Jurkat, Clone E6-1 (cell line): ENCODE measurements around the gene NPBWR2.
A peak's percentile ranks its signal among the peaks of the same experiment; 100 is the strongest.

Experiments used
- DNase-seq: peaks from one replicate; pipeline ENCODE4 v3.0.0-alpha.2; 2011; ENCODE audit warnings: low read depth, low spot score
- H3K4me3 ChIP-seq: 2 replicates; pipeline ENCODE4 v1.5.1; 2011; ENCODE audit warnings: mild to moderate bottlenecking, low read length, control low read depth, moderate library complexity

The NPBWR2 gene

DNA sequence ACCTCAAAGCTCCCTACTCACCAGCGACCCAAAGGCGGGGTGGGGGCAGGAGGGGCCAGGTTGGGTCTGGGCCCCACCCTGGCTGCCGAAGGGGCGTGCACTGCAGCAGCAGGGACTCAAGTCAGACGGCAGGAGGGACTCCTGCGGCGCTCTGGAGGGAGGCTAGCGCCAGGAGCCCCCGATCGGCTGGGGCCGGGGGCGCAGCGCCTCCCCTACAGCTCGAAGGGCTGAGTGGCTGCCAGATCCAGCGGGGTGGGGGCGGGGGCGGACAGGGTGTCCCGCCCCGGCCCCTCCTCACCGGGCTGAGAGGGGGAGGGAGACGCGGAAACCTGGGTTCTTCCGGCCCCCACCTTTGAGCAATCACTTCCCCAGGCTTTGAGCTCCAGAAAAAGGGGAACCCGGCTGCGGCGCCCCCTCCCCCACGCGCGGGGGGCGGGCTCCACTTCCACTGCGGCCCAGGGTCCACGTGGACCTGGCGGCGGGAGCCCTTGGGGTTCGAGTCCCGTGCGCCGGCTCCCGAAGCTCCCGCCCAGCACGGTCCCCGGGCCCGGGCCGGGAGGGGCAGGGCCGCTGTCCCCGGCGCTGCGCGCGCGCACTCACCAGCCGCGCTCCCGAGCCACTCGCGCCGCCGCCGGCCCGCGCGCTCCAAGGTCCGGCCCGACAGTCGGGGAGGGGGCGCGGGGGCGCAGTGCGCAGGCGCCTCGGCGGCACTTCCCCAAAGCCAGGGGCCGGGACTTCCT lies 27.9 kb downstream of the NPBWR2 start, which contains the start of gene RGS19:
Gene RGS19, minus strand, starts transcription at position 246 of the 740 bp plus-strand sequence. CDS start 2,632 bp downstream, outside the sequence.
- peak; percentile 37 for DNase-seq
- peak within 1 kb of the TSS; percentile 77 for H3K4me3 ChIP-seq

DNA sequence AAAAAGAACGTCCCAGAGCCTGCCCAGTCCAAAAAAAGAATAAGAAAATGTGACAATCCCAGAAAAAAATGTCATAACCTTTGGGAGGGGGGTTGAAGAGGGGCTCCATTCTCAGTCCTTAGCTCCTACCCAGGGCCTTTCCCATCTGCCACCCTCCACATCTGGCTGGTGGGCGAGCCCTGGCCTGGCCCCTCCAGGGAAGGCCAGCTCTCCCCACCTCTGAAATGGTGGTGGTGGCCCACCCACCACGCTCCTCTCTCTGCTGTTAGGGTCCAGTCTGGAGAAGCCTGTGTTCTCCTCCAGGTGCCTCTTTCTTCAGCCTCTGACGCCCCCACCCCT lies 28.5 kb downstream of the NPBWR2 start:
- no peak for DNase-seq
- peak overlapping the region; percentile 77 for H3K4me3 ChIP-seq

DNA sequence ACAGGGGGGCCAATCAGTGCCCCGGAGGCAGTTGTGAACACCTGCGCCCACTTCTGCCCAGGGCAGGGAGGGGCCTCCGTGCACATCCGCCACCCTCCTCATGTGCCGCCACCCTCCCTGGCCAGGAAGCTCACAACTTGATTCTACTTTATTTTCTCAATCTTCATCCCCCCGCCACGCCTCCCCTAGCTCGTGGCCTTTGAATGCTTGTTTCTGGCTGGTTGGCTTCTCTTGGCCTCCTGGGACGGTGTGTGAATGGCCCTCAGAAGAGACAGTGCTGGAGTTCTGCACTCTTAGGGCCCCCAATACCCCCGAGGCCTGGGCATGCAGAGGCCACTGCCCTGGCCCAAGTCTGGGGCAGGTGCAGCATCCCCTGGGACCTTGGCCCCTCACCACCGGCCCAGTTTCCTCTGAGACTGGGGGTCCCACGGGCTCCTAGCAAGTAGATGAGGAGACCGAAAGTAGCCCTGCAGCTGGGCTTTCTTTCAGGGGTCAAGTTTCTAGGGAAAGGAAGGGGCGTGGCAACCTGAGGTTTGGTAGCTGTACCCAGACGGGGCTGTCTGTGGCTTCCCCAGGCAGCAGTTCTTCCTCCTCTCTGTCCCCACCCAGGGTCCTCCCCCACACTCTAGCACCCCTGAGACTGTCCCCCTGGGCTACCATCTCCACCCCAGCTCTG lies 29.4 kb downstream of the NPBWR2 start:
- DNase-seq, result peak; percentile 61
- H3K4me3 ChIP-seq, result peak overlapping the region; percentile 77

DNA sequence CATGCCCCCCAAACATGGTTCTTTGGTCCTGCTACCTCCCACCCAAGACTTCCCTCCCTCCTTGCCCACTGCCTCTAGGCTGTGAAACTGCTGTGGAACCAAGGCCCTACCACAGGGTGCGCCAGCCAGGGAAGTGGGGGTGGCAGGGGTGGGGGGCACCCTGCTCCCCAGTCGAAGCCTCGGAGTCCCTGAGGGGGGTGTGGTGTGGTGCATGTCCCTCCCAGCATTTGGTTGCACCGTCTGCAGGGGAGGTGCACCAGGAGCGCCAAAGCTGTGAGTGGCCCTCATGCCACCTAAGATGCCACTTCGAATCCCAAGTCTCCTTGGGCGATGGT lies 29.9 kb downstream of the NPBWR2 start:
- H3K4me3 ChIP-seq, result peak overlapping the region; percentile 77
- DNase-seq, result no peak

DNA sequence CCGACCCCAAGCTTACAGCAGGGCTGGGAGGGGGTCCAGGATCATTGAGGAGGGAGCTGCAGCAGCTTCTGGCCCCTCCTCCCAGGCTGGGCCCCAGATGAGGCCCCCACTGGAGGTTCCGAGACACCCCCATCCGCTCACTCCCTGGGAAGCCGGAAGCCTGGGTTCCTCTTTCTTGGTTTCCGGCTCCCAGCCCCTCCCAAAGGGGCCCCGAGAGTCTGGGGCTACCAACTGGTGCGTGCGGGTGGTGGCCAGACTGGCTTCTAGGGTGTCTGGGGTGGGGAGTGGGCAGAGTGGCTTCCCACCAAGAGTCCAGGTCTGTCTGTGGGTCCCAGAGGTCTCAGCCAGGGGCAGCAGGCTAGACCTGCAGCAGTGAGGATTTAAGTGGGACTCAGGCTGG lies 30.3 kb downstream of the NPBWR2 start:
- DNase-seq, result no peak
- H3K4me3 ChIP-seq, result no peak overlapping the region

DNA sequence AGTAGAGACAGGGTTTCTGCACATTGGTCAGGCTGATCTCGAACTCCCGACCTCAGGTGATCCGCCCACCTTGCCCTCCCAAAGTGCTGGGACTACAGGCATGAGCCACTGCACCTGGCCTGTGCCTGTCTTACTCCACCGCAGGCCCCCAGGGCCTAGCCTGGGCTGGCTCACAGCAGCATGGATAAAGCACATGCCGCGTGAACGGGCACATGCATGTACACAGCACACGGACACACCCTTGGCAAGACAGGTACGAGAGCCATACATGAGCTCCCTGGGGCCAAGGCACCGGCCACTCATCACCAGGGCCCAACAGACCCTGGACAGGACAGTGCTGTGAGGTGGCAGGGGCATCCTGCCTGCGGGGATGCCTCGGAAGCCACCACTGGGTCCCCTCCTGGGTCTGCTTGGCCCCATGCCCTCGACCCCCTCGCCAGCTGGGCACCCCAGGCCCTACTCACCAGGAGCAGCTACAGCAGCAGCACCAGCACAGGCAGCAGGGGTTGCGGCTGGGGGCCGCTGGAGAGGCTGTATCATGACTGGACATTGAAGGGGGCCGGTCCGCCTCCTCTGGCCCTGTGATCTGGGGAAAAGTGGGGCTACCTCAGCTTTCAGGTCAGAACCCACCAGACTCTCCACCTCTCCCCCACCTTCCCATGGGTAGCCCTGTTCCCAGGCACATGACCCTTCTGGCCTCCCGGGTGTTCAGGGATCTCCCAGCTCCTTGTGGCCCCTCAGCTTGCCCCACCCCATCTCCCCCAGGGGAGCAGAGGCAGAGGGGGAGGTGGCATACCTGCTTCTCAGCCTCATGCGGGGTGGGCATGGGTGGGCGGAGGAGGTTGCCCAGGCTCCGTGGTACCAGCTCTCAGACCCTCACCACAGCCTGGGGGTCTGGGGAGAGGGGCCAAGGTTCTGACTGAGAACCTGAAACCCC lies 31.0 kb downstream of the NPBWR2 start:
- no peak overlapping the region for H3K4me3 ChIP-seq
- no peak for DNase-seq

DNA sequence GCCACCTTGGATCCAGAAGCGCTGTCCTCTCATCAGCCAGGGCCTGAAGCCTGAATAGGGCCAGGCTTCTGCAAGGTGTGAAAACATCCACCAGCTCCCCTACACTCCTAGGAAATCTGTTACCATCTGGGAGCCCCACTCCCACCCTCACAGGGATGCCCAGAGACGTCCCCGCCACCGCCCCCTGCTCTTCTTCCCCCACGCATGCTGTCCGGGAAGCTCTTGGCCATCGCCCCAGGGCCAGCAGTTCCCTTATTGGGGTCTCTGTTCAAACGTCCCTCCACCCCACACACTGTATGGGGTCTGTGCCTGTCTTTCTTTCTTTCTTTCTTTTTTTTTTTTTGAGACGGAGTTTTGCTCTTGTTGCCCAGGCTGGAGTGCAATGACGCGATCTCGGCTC lies 31.8 kb downstream of the NPBWR2 start:
- no peak for DNase-seq
- H3K4me3 ChIP-seq, result no peak overlapping the region

DNA sequence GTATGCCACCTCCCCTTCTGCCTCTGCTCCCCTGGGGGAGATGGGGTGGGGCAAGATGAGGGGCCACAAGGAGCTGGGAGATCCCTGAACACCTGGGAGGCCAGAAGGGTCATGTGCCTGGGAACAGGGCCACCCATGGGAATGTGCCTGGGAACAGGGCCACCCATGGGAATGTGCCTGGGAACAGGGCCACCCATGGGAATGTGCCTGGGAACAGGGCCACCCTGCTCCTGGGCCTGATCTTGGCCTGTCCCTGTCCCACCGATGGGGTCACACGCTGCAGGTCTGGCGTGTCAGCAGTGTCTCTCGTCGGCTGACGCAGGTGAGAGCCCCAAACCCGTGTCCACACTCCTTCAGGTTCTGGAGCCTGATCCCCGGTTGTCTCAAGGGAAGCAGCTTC lies 32.4 kb downstream of the NPBWR2 start:
- DNase-seq, result no peak
- no peak overlapping the region for H3K4me3 ChIP-seq

DNA sequence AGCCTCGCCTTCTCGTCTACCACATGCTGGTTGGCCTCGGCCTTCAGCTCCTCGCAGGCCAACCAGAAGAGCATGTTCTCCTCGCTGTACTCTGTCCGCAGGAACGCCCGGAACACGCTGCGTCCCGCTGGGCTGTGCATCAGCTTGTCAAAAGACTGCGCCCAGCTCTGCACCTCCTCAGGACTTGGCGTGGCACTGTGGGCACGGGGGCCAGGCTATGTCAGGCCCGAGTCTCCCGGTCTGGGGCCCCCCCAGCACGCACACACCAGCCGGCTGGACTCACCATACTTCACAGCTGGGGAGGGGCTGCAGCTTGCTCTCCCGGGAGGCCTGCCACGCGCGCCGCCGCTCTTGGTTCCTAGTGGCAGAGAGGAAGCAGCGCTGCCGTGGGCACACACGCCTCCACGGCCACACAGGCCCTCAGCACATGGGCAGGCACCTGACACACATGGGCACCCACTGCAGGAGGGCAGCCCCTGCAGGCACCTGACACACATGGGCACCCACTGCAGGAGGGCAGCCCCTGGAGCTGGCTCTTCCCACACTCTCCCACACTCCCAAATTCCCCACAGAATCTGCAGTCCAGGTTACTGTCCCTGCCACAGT lies 33.1 kb downstream of the NPBWR2 start:
- no peak for DNase-seq
- H3K4me3 ChIP-seq, result no peak overlapping the region

DNA sequence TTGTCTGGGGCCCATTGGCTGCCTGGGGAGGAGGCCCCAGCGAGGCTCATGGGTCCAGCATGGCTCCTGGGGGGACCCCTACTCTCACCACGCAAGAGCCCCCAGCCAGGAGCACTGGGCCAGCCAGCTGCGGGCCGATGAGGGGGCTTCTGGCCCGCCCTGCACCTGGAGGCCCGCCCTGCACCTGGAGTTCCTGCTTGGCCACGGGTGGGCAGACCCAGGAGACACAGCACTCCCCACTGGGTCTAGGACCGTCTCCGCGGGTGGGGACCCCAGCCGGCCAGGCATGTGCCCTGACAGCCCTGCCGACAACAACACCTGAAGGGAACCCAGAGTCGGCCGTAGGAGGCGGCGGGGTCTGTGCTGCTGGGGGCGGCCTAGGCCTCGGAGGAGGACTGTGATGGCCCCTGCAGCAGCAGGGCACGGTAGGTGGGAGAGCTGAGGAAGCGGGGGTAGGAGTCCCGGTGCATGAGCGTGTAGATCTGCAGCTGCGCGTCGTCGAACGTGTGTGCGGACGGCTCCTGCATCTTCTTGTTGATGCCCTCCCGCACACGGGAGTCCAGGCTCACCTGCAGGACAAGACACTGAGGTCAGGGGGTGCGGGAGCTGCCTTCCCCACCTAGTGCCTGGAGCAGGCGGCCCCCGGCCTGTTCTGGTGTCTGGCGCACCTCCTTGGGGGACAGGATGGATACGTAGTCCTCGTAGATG lies 33.7 kb downstream of the NPBWR2 start:
- H3K4me3 ChIP-seq, result no peak overlapping the region
- DNase-seq, result no peak

DNA sequence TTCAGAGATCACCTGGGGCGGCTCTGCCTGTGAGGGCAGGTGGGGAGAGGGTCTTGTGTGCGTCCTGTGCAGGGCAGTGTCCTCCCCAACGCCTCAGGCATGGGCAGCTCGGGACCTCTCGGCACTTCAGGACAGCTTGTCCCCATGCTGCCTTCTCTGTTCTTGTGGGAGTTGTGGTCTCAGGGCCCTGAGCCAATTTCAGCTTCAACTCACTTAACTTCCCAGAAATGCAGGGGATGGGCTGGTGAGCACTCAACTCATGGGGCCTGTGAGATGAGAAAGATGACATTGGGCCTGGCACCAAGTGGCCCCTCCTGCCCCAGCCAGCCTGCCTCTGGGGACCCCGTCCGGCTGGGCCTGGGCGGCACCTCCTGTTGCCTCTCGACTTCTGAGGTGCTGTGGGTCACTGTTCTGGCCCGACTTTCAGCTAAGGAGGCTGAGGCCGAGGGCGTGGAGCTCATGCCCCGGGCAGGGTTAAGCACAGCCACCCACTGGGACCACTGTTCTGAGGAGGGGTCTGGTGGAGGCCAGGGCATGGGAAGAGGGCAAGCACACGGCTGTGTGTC lies 34.8 kb downstream of the NPBWR2 start:
- H3K4me3 ChIP-seq, result no peak overlapping the region
- DNase-seq, result no peak

DNA sequence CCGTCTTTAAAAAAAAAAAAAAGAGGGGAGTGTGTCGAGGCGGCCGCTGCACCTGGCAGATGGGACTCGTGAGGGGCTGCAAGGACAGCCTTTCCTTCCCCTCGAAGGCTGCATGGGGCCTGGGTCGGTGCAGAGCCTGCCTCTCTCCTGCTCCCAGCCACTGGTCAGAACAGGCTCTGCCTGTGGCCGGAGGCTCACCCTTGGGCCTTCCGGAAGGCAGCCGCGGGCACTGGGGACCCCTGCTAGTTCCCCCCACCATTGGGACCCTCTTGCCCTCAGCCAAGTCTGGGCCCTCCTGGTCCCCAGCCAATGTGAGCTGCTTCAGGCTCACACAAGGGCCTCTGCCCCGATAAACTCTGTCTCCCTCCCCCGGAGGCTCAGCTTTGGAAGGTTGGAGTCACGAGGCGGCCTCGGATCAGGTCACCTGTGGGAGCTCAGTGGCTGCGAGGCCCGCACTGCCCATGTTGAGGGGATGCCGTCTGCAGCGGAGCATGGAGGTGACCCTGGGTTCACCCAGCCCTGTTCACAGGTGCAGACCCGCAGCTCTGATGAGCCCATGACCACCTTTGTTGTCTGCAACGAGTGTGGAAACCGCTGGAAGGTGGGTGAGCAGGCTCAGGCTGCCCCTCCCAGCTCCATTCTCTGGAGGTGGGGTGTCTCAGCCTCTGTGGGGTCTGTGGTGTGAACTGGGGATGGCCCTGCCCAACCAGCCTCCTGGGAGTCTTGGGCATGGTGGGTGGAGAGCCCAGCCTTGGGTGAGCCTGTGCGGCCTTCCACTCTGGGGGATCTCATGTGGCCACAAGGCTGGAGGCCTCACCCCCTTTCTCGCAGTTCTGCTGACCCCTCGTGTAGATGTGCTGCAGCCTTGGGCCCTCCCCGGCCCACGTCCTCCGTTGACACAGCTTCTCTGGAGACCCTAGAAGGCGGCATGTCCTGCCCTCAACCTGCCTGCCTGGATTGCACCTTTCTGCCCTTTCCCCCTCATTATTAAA lies 35.7 kb downstream of the NPBWR2 start:
- no peak overlapping the region for H3K4me3 ChIP-seq
- no peak for DNase-seq

DNA sequence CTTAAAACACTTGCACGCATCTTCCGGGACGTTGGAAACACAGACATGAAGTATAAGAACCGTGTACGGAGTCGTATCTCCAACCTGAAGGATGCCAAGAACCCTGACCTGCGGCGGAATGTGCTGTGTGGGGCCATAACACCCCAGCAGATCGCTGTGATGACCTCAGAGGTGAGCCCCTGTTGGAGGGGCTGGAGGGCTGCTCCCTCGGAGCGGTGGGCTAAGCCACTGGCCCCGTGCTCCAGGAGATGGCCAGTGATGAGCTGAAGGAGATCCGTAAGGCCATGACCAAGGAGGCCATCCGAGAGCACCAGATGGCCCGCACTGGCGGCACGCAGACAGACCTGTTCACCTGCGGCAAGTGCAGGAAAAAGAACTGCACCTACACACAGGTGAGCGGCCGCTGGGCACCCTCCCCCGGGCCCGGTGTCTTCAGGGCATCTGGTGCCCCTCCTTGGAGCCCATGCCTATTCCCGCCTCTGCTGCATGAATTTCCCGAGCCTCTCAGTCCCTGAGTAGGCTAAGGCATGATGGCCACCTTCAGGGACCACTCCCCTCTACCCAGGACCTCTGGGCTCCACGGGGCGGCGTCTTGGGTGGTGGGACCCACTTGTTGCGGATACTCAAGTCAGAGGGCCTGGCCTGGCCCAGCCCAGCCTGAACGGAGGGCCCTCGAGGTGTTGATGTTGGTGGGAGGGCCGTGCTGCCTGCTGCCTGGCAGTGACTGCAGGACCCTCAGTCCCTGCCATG lies 36.9 kb downstream of the NPBWR2 start:
- no peak overlapping the region for H3K4me3 ChIP-seq
- DNase-seq, result no peak

DNA sequence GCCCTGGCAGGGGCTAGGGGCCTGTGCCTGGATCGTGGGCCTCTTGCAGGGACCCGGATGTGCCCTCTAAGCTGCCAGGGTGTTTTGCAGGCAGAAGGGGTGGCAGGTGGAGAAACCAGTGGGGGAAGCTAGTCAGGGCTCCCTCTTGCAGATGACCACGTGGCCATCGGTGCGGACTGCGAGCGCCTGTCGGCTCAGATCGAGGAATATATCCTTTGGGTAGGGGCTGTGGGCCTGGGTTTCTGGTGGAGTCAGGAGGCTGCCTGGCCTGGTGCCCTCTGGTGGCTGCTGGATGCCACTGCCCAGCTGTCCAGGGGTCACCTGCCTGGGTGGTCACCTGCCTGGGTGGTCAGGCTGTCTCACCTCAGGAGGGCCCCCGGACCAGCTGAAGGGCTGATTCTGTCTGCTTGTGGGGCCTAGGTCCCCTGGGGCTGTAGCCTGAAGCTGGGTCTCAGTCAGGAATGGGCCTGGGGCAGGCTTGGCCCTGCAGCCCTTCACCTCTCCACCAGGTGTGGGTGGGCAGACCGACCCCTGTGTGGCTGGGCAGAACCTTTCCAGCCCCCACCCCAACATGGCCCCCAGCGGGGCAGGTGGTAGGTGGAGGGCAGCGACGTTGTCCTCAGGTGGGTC lies 37.6 kb downstream of the NPBWR2 start:
- no peak for DNase-seq
- no peak overlapping the region for H3K4me3 ChIP-seq

DNA sequence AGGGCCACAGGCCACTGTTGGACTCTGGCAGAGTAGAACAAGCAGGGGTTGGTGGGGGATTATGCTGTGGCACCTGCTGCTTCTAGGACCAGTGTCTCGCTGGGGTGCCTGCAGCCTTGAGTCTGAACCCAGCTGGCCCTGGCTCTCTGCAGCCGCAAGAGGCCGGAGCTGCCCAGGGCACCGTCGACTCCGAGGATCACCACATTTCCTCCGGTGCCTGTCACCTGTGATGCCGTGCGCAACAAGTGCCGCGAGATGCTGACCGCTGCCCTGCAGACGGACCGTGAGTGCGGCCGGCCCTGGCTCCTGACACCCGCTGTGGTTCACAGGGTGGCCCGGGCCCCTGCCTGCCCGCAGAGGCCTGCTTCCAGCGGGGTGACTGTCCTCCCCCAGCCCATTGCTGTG lies 38.2 kb downstream of the NPBWR2 start:
- no peak overlapping the region for H3K4me3 ChIP-seq

DNA sequence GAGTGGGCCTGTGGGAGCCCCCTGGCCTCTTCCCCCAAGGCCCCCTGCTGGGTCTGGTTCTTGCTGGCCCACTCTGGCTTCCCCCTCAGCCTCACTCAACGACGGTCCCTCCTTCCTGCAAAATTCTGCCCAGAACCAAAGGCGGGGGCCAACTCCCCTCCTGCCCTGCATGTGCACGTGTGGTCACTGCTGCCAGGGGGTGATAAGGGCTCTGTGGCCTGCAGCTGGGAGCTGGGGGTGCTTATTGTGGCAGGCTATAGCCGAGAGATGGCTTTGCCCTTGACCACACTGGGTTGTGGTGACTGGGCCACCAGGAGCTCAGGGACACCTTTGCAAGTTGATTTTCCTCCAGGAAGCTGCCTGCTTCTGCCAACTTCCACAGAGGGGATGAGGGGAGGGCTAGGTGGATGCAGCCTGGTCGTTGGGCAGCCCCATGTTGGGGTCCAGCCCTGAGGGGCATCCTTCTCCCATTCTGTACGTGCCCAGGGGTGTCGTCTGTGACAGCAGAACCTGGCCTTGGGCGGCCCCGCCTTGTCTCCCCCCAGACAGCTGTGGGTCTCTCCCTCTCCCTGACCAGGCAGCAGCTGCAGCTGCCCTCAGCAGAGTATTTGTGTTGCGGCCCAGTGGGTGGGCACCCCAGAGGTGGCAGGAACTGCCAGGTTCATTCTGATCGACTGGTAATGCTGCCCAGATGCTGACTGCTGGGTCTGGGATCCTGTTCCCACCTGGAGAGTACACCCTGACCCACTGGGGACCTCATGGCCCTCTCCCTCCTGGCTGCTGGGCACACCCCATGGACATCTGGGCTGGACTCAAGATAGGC lies 38.8 kb downstream of the NPBWR2 start:
- DNase-seq, result no peak
- H3K4me3 ChIP-seq, result no peak overlapping the region

More for the DNA sequence above, 38.2 kb downstream of the NPBWR2 start:
- DNase-seq, result no peak
